GM19351 (cell line): ENCODE measurements around the gene PITX2.

ENCODE experiments used
- ATAC-seq: cut with Tn5 transposase; IDR thresholded peaks from one replicate; pipeline ENCODE4 v1.9.1; 2021; ENCODE audit warnings: mild to moderate bottlenecking, moderate library complexity; ENCODE audit not compliant: unreplicated experiment

Gene PITX2

GRCh38 chr4:110624904-110625494 lies 2.1 kb upstream of the PITX2 start:
- no peak for ATAC-seq

DNA sequence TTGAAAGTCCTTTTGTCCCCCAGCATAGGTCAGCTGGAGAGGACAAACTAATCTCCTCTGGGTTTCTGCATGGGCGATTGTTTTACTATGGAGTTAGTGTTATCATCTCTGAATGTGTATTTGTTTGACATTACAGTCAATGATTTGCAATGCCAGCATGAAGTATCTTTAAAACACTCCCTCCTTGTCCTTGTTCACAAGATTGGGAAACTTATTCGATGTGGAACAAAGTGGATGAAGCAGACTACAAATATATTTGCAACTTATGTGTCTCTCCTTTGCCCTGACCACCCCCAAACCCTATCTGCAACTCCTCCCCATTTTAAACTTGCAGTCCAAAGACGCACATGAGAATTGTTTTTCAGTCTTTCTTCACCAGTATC lies 1.5 kb upstream of the PITX2 start:
- no peak for ATAC-seq

DNA sequence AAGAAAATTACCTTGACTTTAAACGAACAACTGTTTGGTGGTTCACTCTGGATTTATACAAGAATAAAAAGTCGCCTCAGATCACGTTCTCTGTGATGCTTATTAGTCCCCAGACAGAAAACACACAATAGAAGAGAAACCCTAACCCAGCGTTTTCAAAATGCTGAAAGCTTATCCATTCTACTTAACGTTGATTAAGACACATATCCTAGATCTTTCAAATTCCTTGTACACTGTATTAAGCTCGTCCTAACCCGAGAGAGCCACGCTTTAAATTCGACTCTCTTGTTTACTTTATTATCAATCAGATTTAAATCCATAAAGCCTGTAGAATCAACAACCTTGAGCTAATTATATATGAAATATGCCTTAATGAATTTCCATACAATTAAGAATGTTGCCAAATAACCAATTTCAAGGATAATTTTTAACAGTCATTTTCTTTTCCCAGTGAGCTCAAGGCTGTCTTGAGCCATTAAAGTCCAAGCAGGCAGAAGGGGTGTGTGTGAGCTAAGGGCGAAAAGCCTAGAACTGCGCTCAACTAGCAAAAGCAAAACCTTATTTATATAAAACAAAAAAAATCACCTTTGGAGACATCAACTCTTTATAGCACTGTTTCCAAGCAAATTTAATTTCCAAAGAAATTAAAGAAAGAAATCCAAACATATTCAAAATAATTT lies 981 bp upstream of the PITX2 start:
- ATAC-seq: no peak

DNA sequence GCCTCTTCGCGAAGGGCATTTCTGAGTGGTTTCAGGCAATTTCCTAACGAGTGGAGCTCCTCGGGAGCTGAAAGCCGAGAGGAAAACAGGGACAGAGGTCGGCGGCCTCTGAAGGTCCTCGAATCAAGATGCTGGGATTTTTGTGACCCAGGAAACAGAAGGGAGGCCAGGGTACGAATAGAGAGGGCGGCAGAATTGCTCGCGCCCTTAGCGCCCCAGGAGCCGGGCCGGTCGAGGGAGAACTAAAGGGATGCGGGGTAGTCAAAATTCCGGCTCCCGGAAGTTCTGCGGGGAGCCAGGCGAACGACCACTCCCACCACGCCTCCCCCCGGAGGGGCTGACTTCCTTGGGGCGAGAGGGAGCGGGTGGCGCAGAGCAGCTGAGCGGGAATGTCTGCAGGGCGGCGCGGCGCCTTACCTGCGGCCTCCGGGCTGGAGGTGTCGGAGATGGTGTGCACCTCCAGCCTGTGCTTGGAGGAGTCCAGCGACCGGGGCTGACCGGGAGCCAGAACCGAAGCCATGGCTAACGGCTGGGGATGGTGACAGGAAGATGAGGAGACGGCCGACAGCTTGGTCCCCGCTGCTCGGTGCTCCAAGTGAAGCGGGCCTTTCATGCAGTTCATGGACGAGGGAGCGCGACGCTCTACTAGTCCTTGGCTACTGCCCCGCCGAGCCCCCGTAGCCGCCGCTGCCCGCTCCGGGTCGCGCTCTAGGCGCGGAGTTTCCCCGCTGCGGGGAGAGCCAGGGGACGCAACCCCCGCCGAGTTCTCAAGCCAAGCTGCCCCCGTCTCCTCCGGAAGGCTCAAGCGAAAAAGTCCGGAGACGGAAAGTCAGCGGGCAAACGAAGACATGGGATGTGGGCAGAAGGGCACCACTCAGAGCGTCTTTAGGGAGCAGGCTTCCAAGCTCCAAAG lies 782 bp downstream of the PITX2 start:
- no peak for ATAC-seq

DNA sequence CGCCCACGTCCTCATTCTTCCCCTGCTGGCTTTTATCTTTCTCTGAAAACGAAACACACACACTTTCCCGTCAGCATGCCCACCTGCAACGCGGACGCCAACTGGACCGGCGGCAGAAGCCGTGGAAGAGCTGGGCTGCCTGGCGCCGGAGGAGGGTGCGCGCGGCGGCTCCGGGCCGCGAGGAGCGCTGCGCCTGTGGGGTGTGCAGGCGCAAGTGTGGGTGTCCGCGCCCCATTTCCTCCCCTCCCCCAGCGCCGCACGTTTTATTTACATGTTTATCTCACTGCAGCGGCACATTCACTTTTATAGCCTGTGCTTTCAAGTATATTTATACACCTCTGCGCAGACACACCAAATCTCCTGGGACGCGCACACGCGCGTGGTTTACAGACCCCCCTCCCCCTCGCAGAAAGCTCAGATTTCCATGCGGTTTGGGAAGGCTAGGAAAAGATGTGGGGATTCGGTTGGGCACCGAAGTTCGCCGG lies 1.5 kb downstream of the PITX2 start:
- no peak for ATAC-seq

DNA sequence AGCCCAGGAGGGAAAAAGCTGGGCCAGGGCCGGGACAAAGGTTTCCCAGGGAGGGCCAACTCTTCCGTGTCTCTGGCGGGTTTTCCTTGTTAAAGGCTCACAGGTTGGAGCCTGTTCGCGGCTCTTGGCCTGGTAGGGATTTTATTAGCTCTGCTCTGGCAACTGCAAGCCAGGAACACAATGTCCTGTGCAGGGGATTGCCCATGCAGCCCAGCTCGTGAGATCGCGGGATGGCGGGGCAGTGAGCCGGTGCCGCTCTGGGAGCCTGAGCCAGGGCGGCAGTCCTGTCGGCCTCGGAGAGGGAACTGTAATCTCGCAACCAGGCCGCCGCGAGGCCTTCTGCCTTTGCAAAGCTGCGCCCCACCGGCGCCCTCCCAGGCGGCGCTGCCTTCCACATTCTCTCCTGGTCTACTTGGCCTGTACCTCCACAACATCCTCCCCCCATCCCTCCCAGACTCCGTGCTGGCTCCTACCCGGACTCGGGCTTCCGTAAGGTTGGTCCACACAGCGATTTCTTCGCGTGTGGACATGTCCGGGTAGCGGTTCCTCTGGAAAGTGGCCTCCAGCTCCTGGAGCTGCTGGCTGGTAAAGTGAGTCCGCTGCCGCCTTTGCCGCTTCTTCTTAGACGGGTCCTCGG lies 2.1 kb downstream of the PITX2 start:
- no peak for ATAC-seq

- no peak for ATAC-seq
These were observed 2.6 kb downstream of the PITX2 start for GRCh38 chr4:110620322-110620690.

DNA sequence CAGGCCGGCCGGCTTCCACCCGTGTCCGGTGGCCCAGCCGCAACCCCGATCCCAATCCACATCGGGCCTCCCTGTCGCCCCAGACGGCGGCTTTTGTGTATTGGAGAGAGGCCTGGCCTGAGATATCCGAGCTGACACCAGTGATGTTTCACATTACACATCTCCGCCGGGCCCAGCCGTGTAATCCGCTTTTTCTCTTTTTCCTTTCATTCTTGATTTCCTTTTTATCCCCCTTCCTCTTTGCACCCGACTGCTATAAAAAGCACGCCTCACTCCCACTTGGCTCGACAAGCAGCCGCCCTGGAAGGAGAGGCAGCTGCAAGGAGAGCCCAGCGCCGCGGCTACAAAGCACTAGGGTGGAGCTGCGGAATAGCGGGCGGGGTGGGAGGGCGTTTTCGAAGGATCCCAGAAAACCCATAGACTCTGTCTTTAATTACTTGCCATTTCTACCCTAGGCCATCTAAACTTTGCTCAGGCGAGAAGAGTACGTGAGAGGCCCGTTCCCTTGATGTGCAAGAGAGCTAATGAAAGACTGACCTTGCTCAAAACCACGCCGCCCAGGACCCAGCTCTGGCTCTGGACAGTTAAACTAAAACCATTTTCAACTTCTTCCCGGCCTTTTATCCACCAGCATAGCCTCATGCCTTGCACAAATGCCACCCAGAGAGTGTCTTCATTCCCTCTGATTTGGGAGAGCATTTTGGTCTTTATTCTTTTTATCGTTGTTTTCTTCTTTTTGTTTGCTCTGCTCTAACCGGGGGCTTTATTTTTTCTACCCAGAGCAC lies 3.2 kb downstream of the PITX2 start:
- no peak for ATAC-seq

DNA sequence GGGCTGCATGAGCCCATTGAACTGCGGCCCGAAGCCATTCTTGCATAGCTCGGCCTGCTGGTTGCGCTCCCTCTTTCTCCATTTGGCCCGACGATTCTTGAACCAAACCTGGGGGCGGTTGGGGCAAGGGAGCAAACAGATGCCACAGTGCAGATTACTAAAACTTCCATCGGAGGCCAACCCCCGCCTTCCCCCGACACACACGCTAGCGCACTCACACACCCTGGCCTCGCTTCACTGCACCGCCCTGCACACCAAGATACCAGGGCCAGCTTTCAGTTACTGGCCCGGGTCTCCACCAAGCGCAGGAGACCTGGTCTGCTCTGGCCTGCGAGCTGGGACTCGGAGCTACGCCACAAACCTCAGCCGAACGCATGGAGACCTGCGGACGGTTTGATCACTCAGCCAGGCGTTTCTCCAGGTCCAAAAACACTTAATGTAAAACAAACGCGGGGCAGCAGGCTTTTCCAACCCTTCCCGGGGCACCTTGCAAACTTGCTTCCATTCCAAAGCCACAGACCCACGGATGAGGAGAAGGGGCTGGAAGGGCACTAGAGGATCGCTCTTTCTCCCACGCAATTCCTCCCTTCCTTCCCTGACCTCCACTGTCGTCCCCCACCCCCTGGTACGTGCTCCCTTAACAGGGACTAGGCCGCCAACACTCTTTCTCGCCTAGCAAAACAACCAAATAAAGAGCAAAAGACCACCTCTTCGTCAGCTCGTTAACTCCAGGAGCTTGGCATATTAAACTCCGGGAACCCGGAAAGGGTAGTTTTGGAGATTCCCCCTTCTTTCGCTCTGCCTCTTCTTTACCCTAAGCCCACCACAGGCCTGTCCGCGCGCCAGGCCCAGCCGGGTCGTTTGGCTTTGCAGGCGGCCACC lies 4.1 kb downstream of the PITX2 start:
- no peak for ATAC-seq

DNA sequence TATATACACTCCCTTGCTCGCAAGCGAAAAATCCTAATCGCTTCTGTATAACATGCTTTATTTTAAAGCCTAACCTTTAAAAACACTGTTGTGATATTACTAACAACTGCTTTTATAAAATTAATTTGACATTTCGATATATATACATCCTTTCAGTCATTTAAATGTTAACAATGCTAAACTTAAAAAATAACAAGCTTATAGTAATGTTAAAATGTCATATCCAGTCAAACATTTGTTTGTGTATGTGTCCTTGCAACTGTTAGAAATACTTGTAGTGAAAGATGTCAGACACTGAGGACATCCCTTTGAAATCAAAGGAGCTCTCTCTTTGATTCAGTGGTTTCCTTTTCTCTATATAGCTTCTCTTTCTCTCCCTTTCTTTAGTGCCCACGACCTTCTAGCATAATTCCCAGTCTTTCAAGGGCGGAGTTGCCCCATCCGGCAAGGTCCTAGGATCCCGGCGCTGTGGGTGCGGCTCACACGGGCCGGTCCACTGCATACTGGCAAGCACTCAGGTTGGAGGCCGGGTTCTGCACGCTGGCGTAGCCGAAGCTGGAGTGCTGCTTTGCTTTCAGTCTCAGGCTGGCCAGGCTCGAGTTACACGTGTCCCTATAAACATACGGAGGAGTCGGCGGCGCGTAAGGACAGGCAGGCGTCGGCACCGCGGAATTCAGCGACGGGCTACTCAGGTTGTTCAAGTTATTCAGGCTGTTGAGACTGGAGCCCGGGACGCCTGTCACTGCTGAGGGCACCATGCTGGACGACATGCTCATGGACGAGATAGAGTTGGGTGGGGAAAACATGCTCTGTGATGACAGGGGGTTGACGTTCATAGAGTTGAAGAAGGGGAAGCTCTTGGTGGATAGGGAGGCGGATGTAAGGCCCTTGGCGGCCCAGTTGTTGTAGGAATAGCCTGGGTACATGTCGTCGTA lies 5.0 kb downstream of the PITX2 start:
- no peak for ATAC-seq

GRCh38 chr4:110617075-110617640 lies 5.7 kb downstream of the PITX2 start:
- ATAC-seq: no peak

DNA sequence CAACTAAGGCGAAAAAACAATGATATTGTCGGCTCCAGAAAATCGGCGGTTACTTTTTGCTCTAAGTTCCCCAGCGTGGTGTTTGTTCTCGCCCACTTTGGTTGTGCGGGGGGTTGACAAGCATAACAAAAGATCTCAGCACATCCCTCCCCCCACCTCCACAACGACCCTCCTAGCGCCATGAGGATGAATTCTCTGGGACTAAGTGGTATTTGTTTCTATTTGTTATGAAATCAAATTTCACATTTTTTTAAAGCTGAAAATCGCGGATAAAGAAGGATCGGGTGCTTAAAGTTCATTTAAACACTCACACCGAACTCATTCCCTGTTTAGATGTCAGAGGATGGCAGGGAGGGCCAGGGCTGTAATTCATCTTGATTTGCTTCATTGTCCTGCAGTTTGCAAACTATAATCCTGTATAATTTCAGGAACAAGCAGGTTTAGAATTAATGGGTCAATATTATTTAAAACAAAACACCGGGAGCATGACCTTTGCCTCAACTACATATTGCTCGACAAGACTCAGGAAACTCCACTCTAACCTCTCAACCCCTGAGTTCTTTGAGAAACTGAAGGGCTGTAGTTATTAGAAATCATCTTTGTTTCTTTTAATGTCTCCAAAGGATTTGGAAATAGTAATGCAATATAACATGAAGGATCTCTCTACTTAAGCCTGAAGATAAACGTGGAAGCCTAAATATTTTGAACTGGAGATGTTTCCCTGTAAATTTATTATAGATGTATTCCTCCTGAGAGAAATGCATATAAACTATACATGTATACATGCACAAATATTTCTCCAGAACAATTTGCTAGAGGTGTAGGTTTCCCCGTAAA lies 6.4 kb downstream of the PITX2 start:
- no peak for ATAC-seq

DNA sequence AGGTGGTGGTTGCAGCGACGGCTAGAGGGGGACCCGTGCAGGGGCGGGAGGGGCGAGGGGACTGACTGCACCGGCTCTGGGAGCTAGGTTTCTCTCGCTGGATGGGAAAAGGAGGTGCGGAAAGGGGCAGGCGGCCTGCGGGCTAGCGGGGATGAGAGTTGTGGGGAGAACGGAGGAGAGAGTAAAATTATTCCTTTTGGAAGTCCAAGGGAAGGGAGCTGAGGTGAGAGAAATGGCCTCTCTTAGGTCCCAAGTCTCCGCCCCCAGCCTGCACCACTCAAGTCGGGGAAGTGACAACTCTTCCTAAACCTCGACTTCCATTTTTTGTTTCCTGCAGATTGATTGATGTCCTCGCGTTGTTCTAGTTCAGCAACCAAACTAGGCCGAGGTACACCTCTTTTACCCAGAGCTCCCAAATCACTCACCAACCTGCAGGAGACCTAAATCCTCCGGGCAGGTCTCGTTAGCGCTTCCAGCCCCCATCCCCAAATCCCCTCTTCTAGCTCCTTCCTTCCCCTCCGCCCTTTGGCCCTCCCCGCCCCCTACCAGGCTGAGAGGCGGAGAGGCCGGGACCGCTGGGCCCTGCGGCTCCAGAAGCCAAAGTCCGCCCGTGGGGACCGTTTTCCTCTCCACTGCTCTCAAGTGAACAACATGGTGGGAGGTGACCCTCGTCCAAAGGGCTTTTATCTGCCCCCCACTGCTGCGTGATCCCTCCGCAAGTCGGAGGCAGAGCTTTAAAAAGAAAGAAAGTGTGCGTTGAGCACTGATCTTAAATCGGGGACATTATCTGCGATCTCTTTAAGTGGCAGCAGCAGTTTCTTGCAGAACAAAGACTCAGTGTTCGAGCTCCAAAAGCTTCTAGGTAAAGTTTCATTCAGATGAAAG lies 7.3 kb downstream of the PITX2 start:
- no peak for ATAC-seq

- ATAC-seq: no peak
These were observed 7.9 kb downstream of the PITX2 start for GRCh38 chr4:110614976-110615352.

GRCh38 chr4:110614173-110614963 lies 8.5 kb downstream of the PITX2 start:
- ATAC-seq: no peak

DNA sequence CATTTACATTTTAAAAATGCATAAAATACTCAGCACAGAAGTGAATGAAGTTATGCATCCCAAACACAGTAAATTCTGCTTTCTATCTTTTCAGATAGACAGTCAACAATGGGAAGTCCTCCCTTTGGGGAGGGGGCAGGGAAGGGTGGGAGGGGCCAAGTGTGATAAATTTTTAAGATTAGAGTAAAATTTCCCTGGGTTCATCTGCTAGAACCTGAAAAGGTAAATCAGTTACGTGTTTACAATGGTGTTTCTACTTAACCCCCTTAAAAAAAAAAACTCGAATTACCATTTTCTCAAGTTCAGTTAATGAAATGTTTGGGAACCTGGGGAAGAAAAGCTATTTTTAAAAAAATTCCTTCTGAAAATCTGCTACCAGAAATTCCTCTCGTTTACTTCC lies 9.1 kb downstream of the PITX2 start:
- no peak for ATAC-seq
